Measurements from ENCODE around the gene KIRREL3.

The KIRREL3 gene

GRCh38 chr11:126781942-126782341 lies 218.6 kb downstream of the KIRREL3 start:
- no peak for DNase-seq (ENCODE audit: low read depth)

- no peak for DNase-seq (ENCODE audit: low read depth)
Measured at GRCh38 chr11:126776119-126776518, 224.5 kb downstream of the KIRREL3 start.

- DNase-seq (ENCODE audit: low read depth): no peak
Measured at GRCh38 chr11:126772267-126772666, 228.3 kb downstream of the KIRREL3 start.

GRCh38 chr11:126768702-126769101 lies 231.9 kb downstream of the KIRREL3 start:
- no peak for DNase-seq (ENCODE audit: low read depth)

GRCh38 chr11:126766440-126766839 lies 234.1 kb downstream of the KIRREL3 start:
- no peak for DNase-seq (ENCODE audit: low read depth)

GRCh38 chr11:126765196-126765595 lies 235.4 kb downstream of the KIRREL3 start:
- DNase-seq (ENCODE audit: low read depth): no peak

- DNase-seq (ENCODE audit: low read depth): no peak
Measured at GRCh38 chr11:126764231-126764630, 236.3 kb downstream of the KIRREL3 start.

GRCh38 chr11:126756855-126757254 lies 243.7 kb downstream of the KIRREL3 start:
- no peak for DNase-seq (ENCODE audit: low read depth)

- DNase-seq (ENCODE audit: low read depth): no peak
Measured at GRCh38 chr11:126756421-126756820, 244.1 kb downstream of the KIRREL3 start.

- DNase-seq (ENCODE audit: low read depth): no peak
Measured at GRCh38 chr11:126755526-126755925, 245.0 kb downstream of the KIRREL3 start.

GRCh38 chr11:126754591-126755426 lies 245.8 kb downstream of the KIRREL3 start:
- no peak for DNase-seq (ENCODE audit: low read depth)

- no peak for DNase-seq (ENCODE audit: low read depth)
Measured at GRCh38 chr11:126753990-126754389, 246.6 kb downstream of the KIRREL3 start.

GRCh38 chr11:126751242-126751641 lies 249.3 kb downstream of the KIRREL3 start:
- DNase-seq (ENCODE audit: low read depth): no peak

GRCh38 chr11:126748793-126749192 lies 251.8 kb downstream of the KIRREL3 start:
- no peak for DNase-seq (ENCODE audit: low read depth)

- DNase-seq (ENCODE audit: low read depth): no peak
Measured at GRCh38 chr11:126748100-126748791, 252.3 kb downstream of the KIRREL3 start.

GRCh38 chr11:126747315-126747714 lies 253.3 kb downstream of the KIRREL3 start:
- no peak for DNase-seq (ENCODE audit: low read depth)

GRCh38 chr11:126746443-126746842 lies 254.1 kb downstream of the KIRREL3 start:
- DNase-seq (ENCODE audit: low read depth): no peak

GRCh38 chr11:126744699-126745098 lies 255.9 kb downstream of the KIRREL3 start:
- DNase-seq (ENCODE audit: low read depth): no peak

GRCh38 chr11:126743628-126744027 lies 256.9 kb downstream of the KIRREL3 start:
- no peak for DNase-seq (ENCODE audit: low read depth)

GRCh38 chr11:126742582-126742981 lies 258.0 kb downstream of the KIRREL3 start:
- no peak for DNase-seq (ENCODE audit: low read depth)

GRCh38 chr11:126740846-126741245 lies 259.7 kb downstream of the KIRREL3 start:
- DNase-seq (ENCODE audit: low read depth): no peak

GRCh38 chr11:126739499-126740145 lies 260.9 kb downstream of the KIRREL3 start:
- DNase-seq (ENCODE audit: low read depth): no peak
